Cardiac muscle cell (in vitro differentiated cells and primary cell): ENCODE measurements around the gene AKR1C2. TPM values are rescaled to one million over a fixed set of nuclear protein-coding genes. Genes with fewer than 3 reads are reported as not detected.
"Not testable (repeated sequence)": the region's sequence is repeated elsewhere in the genome, so short reads cannot be mapped to it uniquely, and the experiment has no call there.

ENCODE experiments used
- DNase-seq, 2 donors: peaks; one replicate each; pipeline versions ENCODE4 v3.0.0 to v3.0.0-alpha.2; 2010 to 2017; ENCODE audit warnings: low read depth in 1 of 2, low spot score in 1 of 2
- H3K27ac ChIP-seq: fragments of 200-600 bp; sonication (generic); 2 replicates; pipeline ENCODE4 v1.5.1; 2016
- H3K27me3 ChIP-seq: fragments of 200-600 bp; sonication (generic); 2 replicates; pipeline ENCODE4 v1.6.0; 2016; ENCODE audit warnings: control low read depth
- H3K36me3 ChIP-seq: fragments of 200-600 bp; sonication (generic); 2 replicates; pipeline ENCODE4 v1.5.1; 2016; ENCODE audit warnings: control low read depth
- H3K4me1 ChIP-seq: fragments of 200-600 bp; sonication (generic); 2 replicates; pipeline ENCODE4 v1.8.1; 2017; ENCODE audit warnings: low read depth, mild to moderate bottlenecking, mixed run types
- H3K4me3 ChIP-seq: fragments of 200-600 bp; sonication (generic); 2 replicates; pipeline ENCODE4 v1.5.1; 2016; ENCODE audit warnings: mild to moderate bottlenecking
- H3K9me3 ChIP-seq: fragments of 200-600 bp; sonication (generic); 2 replicates; pipeline ENCODE4 v1.5.1; 2017; ENCODE audit warnings: low read depth, mild to moderate bottlenecking, control low read depth
- polyA plus RNA-seq: library from polyadenylated mRNA; unstranded; fragments of >200 nt; fragmentation: Nextera tagmentation; extraction: Ambion mirVana; gene quantifications from 2 replicates; pipeline ENCODE4 v1.2.1, GENCODE V29; 2016
- total RNA-seq: library from RNA; depleted of rRNA; stranded (reverse); fragments of >200 nt; gene quantifications from 2 replicates; pipeline ENCODE4 v1.2.3, GENCODE V29; 2016
- TF ChIP-seq, protein P1 (sequence below): IDR thresholded peaks from 2 replicates; pipeline ENCODE4 v1.5.1; 2012; ENCODE audit warnings: low read depth, mild to moderate bottlenecking, low read length

AKR1C2 gene
- total and polyA plus RNA-seq, 2 experiments from 2014 or later, result 1.0 to 4.7 TPM

GRCh38 chr10:5030989-5031388, 27.3 kb upstream of the AKR1C2 start:
- Histone ChIP-seq H3K27me3 (no peaks in the 10 kb centered on the region), H3K36me3 (no peaks in the 10 kb centered on the region), H3K9me3 (no peaks in the 10 kb centered on the region), H3K27ac (no peak overlapping the region), H3K4me3 (no peak overlapping the region), H3K4me1 (no peaks in the 10 kb centered on the region)
- TF ChIP-seq, protein P1, sequence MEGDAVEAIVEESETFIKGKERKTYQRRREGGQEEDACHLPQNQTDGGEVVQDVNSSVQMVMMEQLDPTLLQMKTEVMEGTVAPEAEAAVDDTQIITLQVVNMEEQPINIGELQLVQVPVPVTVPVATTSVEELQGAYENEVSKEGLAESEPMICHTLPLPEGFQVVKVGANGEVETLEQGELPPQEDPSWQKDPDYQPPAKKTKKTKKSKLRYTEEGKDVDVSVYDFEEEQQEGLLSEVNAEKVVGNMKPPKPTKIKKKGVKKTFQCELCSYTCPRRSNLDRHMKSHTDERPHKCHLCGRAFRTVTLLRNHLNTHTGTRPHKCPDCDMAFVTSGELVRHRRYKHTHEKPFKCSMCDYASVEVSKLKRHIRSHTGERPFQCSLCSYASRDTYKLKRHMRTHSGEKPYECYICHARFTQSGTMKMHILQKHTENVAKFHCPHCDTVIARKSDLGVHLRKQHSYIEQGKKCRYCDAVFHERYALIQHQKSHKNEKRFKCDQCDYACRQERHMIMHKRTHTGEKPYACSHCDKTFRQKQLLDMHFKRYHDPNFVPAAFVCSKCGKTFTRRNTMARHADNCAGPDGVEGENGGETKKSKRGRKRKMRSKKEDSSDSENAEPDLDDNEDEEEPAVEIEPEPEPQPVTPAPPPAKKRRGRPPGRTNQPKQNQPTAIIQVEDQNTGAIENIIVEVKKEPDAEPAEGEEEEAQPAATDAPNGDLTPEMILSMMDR, result no peak
- no peak for DNase-seq

- H3K36me3 ChIP-seq, H3K4me3 ChIP-seq, H3K27me3 ChIP-seq, H3K4me1 ChIP-seq, H3K9me3 ChIP-seq, H3K27ac ChIP-seq: not testable (repeated sequence)
- DNase-seq, result peak in 1 of 2 donors; percentile 12
Observed at GRCh38 chr10:5025461-5025881, 21.8 kb upstream of the AKR1C2 start.

- Histone ChIP-seq H3K27ac (no peak overlapping the region), H3K4me1 (peaks cover 3% of the 10 kb centered on the region), H3K4me3 (no peak overlapping the region), H3K36me3 (no peaks in the 10 kb centered on the region), H3K9me3 (no peaks in the 10 kb centered on the region), H3K27me3 (no peaks in the 10 kb centered on the region)
- TF ChIP-seq, protein P1, result no peak
- no peak for DNase-seq
Observed at GRCh38 chr10:5023177-5023805, 19.6 kb upstream of the AKR1C2 start.

DNA sequence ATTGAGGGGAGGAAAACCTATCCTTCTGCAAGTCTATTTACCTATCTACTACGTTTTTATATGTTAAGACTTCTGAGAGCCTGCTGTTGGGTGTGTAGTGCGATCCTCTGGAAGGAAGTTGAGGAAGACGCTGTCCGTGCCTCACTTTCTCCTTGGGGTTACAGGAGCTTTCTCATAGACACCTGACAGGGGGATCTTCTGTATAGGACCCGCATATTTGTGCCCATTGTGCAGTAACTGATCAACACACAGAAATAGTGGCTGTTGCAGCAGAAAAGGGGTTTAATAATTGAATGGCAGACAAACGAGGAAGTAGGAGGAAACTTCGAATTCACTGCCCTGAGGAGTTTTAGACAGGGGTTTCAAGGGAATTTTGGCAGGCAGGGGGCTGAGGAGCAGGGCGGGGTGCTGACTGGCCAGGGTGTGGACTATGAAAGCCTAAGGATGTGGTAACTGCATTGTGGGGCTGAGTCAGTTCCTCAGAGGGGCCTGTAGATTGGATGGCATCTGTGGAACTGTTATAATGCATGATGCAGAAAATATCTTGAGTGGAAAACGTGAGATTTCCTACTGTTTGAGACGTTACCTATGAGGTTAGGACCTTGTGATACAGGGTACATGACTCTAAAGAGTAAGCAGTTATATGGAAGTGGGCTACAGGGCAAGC, 18.1 kb upstream of the AKR1C2 start:
- DNase-seq, result peak in 1 of 2 donors; percentile 5
- H3K4me3 ChIP-seq, H3K36me3 ChIP-seq, H3K9me3 ChIP-seq, H3K27ac ChIP-seq, H3K4me1 ChIP-seq, H3K27me3 ChIP-seq: not testable (repeated sequence)

- H3K9me3 ChIP-seq, H3K36me3 ChIP-seq, H3K27me3 ChIP-seq, H3K4me1 ChIP-seq, H3K4me3 ChIP-seq, H3K27ac ChIP-seq: not testable (repeated sequence)
- DNase-seq, result peak in 1 of 2 donors; percentile 7
Observed at GRCh38 chr10:5019770-5020612, 16.3 kb upstream of the AKR1C2 start.

DNA sequence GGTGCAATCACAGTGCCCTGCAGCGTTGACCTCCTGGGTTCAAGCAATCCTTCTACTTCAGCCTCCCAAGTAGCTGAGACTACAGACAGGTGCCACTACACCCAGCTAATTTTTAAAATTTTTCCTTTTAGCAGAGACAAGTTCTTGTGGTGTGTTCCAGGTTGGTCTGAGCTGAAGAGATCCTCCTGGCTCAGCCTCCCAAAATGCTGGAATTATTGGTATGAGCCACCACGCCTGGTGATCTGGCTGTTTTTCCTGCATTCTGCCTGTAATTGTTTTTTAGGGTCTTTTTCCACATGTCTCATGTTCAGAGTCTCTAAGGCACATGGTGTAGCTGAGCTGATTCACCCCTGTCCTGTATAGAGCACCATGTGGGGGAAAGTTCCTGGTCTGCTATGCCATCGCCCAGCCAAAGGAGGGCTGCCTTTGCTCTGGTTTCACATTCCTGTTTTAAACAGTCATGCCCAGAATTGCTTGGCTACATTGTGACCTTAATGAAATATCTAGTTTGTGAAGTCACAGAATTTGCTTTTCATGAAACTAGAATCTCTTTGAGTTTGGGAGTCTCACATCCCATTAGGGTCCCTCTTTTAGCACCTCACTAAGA, 15.1 kb upstream of the AKR1C2 start:
- not testable (repeated sequence) for H3K27me3 ChIP-seq, H3K36me3 ChIP-seq, H3K27ac ChIP-seq, H3K4me1 ChIP-seq, H3K9me3 ChIP-seq, H3K4me3 ChIP-seq
- DNase-seq, result peak in 1 of 2 donors; percentile 81
- TF ChIP-seq, protein P1, result peak; percentile 45
